Stimulated activated CD4-positive, alpha-beta T cell treated with anti-CD3 and anti-CD28 coated beads, Interleukin-4, amount 100 ng/mL, for 48 hours (primary cell): ENCODE measurements around the gene ZNF583.

Experiments used
- DNase-seq, 2 donors: peaks; one replicate each; pipeline ENCODE4 v3.0.0-alpha.2; 2020; ENCODE audit warnings: low read depth in 2 of 2

Gene ZNF583

DNA sequence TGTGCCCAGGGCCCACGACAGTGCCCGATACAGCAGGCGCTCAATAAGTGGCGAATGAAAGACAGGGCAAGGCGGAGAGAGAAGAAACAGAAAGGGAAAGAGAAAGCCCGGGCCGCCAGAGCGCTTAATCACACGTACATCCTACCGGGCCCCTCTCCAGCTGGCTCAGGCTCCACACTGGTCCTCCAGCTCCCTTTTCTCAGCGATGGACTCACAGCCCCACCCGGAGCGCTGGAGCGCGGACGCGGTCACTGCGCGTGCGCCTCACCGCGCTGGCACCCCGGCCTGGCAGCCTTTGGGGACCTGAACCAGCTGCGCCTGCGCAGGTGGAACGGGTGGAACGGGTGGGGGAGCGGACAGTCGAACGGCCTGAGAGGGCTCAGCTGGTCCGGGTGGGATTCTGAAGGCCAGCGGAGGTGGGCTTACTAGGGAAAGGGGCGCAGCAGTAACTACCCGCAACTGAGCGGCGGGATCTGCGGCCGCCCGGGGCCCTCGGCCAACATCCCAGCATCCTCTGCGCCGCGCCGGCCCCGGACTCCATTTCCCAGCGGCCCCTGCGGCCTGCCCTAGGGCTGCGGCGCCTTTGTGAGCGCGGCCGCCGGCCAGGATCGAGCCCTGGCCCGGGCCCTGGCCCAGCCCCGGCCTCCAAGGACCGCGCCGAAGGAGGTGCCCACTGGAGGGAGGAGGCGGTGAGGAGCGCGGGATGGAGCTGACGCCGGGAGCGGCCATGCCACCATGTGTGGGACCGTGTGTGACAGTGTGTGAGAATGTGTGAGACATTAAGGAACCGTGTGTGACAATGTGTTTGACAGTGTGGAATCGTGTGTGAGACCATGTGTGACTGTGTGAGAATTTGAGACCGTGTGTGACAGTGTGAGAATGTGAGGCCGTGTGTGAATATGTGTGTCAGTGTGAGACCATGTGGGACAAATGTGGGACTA, at the start of gene ZNF583:
Gene ZNF583 (plus strand): TSS at position 569 of the 941 bp plus-strand sequence. CDS start 2,783 bp downstream, outside the sequence.
- peak; percentile 76 to 86 for DNase-seq

DNA sequence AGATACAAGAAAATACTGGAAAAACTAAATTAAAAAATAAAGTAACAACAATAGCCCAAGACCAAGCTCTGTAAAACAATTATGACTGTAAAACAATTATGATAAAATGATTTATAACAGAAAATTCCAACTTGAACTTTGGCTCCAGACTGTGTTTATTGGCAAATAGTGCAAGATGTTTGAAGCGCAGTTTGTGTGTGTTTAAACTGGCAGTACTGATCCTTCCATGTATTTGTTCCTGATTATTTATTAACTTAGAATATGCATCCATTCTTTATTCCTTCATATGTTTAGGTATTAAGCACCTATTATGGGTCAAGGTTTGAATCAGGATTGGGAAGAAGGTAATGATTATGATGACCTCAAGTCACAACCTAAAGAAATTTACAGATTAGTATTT, 48.6 kb upstream of the ZNF583 start:
- DNase-seq = no peak

DNA sequence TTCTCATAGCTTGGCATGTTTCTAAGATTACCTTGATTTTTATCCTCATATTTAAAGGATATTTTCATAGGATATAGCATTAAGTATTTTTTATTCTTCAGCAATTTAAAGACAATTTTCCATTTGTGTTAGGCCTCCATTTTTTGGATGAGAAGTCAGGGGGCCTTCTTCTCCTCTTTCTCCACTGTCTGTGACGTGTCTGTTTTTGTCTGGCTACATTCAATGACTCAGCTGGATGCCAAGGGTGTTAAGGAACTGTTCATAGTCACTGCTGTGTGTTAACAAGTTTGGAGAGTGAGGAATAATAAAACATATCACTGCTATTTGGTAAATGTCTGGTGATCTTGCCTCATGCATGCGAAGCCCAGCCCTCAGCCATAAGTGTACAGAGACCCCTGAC, 47.2 kb upstream of the ZNF583 start:
- no peak for DNase-seq

DNA sequence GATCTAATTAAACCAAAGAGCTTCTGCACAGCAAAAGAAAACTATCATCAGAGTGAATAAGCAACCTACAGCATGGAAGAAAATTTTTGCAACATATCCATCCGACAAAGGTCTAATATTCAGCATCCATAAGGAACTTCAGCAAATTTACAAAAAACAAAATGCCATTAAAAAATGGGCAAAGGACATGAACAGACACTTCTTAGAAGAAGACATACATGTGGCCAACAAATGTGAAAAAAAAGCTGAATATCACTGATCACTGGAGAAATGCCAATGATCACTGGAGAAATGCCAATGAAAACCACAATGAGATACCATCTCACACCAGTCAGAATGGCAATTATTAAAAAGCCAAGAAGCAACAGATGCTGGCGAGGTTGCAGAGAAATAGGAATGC, 43.3 kb upstream of the ZNF583 start:
- DNase-seq = no peak

DNA sequence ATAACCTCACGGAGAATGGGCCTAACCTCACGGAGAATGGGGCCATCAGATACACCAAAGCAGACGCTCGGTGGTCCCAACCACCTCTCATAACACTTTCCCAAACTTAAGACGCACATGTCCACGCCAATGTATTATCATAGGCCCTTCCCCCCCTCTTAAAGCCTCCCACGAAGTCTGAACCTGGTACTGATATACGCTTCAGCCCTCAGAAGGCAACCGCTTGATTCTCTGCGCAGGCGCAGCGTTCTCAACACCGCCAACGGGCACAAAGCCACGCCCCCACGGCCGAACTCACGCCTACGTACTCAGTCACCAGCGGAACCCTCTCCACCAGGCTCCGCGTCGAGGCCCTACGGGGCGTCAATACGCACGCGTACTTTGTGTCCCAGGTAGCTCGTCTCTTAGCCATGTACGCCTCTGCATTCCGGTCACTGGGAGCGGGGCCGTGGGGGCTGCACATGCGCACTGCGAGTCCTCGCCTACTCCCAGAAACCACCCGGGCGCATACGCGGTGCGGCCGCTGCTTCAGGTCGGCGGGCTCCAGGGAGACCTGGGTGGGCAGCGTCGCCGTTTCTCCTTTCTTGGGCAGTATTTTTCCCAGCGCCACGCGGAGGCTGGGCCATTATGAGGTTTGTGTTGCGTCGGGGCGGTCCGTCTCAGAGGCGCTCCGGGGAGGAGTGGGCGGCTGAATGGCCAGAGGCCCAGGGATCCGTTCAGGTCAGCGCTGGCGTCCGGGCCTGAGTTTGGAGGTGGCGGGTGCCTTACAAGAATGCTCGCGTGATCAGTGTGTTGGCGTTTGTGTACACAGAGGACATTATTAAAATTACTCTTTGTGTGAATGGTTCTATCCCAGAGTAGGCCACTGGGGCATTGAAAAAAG, 36.1 kb upstream of the ZNF583 start:
- peak; percentile 69 to 71 for DNase-seq

GRCh38 chr19:56369886-56370676, 34.1 kb upstream of the ZNF583 start:
- no peak for DNase-seq

GRCh38 chr19:56372281-56372680, 31.9 kb upstream of the ZNF583 start:
- DNase-seq = no peak

- no peak for DNase-seq
These were observed 26.8 kb upstream of the ZNF583 start for GRCh38 chr19:56377105-56377924.

GRCh38 chr19:56383826-56384605, 20.1 kb upstream of the ZNF583 start:
- DNase-seq = no peak

GRCh38 chr19:56393119-56394012, 10.8 kb upstream of the ZNF583 start, which contains the start of gene ZNF582:
ZNF582 (minus strand) TSS chr19:56393534; CDS start chr19:56391752, 1,782 bp downstream.
- peak; percentile 78 to 89 for DNase-seq

DNA sequence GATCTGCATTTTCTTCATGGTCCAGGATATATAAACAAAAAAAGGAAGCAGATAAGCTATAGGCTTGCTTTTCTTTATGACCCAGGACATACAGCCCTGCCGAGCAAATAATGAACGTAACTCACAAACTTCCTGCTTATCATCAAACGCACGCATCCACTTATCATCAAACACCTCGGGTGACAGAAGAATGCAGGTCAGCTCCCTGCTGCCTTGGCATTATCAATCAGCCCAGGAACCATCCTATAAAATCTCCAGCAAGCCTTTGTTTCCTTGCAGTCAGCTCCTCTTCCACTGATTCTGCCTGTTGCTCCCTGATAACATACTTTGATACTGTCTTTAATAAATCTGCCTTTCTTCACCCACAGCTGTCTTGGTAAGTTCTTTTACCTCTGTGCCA, 5.3 kb upstream of the ZNF583 start:
- DNase-seq = no peak

GRCh38 chr19:56400485-56400884, 3.6 kb upstream of the ZNF583 start:
- no peak for DNase-seq

DNA sequence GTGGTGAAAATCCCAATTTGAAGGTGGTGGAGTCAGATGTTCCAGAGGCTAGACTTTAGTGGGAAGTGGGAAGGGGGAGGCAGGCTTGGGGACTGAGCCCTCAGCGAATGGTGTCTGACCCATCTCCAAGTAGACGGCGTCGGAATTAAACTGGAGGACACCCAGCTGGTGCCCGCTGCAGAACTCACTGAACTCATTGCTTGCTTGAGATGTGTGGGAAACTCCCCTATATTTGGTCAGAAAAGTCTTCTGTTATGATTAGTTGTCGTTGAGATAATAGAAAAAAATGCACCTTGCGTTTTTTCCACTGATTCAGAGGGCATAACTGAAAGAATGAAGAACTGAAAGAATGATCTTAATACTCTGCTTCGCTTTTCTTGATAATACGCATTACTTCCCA, 871 bp upstream of the ZNF583 start:
- no peak for DNase-seq

- DNase-seq = no peak
These were observed 549 bp downstream of the ZNF583 start for GRCh38 chr19:56404705-56405056.

DNA sequence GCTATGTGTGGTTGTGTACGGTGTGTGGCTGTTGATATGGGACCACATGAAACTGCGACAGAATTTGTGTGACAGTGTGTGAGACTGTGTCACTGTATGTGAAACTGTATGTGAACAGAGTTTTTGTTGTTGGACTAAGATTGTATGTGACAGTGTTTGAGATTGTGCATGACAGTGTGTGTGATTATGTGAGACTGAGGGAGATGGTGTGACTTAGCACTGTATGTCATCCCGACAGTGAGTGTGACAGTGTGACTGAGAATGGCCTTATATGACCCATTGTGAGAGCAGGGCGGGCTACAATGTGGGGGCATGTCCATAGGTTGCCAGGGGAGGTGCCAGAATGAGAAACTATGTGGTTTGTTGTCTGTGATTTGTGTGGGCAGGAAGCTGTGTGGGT, 930 bp downstream of the ZNF583 start:
- DNase-seq = no peak

GRCh38 chr19:56423276-56423984, 19.3 kb downstream of the ZNF583 start:
- no peak for DNase-seq

- DNase-seq = no peak
These were observed 19.8 kb downstream of the ZNF583 start for GRCh38 chr19:56423985-56424353.

DNA sequence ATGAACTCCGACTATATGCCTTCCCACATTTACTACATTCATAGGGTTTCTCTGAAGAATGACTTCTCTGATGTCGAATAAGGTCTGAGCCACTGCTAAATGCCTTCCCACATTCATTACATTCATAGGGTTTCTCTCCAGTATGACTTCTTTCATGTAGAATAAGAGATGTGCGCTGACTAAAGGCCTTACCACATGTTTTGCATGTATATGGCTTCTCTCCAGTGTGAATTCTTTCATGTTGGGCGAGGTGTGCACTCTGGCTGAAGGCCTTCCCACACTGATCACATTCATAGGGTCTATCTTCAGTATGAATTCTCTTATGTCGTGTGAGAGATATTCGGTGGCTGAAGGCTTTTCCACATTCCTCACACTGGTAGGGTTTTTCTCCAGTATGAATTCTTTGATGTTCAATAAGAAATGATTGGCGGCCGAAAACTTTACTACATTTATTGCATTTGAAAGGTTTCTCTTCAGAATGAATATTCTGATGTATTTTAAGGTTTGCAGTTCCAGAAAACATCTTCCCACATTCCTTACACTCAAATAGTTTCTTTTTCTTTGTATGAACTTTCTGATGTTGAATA, 37.2 kb downstream of the ZNF583 start:
- DNase-seq = no peak
